HUES64 (cell line): ENCODE measurements around the gene SLC25A45.
A peak's percentile ranks its signal among the peaks of the same experiment; 100 is the strongest.
"Not testable (repeated sequence)": the region's sequence is repeated elsewhere in the genome, so short reads cannot be mapped to it uniquely, and the experiment has no call there.

Experiments
- H3K27ac ChIP-seq: 2 replicates; pipeline ENCODE4 v1.7.0; 2013; ENCODE audit warnings: low read depth, low read length, inconsistent platforms
- H3K27me3 ChIP-seq: 2 replicates; pipeline ENCODE4 v1.6.1; 2013; ENCODE audit warnings: mild to moderate bottlenecking, low read length; ENCODE audit not compliant: insufficient read depth
- H3K36me3 ChIP-seq: 2 replicates; pipeline ENCODE4 v1.6.1; 2013; ENCODE audit warnings: mild to moderate bottlenecking, low read length; ENCODE audit not compliant: insufficient read depth
- H3K4me1 ChIP-seq: 2 replicates; pipeline ENCODE4 v1.6.1; 2013; ENCODE audit warnings: mild to moderate bottlenecking, low read length, moderate library complexity; ENCODE audit not compliant: insufficient read depth
- H3K4me3 ChIP-seq: 2 replicates; pipeline ENCODE4 v1.5.1; 2013; ENCODE audit warnings: mild to moderate bottlenecking, low read length, moderate library complexity
- H3K9ac ChIP-seq: 2 replicates; pipeline ENCODE4 v1.6.1; 2013; ENCODE audit warnings: mild to moderate bottlenecking, low read depth, low read length
- H3K9me3 ChIP-seq: 2 replicates; pipeline ENCODE4 v1.6.1; 2013; ENCODE audit warnings: low read depth, low read length; ENCODE audit not compliant: insufficient read depth
- WGBS: fragments of 150-250, 120-280 bp; methylation state at CpG from one replicate; pipeline ENCODE4 v1.1.7; 2013; ENCODE audit warnings: missing lambda C conversion rate; 5-methylcytosine and 5-hydroxymethylcytosine counted together

Gene SLC25A45

DNA sequence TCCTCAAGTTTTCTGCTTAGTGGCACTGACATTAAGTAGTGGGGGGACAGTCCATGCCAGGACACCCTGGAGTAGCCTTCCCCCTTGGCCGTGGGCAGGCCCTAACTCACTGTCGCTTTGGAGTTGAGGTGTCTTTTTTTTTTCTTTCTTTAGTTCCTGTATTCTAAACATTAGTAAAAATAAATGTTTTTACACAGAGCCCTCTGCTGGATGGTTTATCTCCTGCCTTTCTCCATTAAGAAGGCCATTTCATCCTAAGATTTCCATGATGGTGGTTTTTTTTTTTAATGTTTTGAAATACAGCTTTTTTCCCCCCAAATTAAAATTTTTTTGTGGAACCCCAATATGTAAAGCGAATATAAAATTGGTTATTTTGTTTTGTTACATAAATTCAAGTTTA lies 29.7 kb downstream of the SLC25A45 start:
- no peak overlapping the region for H3K4me3 ChIP-seq
- no peaks in the 10 kb centered on the region for H3K9me3 ChIP-seq
- no peaks in the 10 kb centered on the region for H3K4me1 ChIP-seq
- H3K27me3 ChIP-seq, result peaks cover 29% of the 10 kb centered on the region
- no CpG with 5 or more reads among the region's 3 CpGs for WGBS
- H3K9ac ChIP-seq, result no peak overlapping the region
- H3K36me3 ChIP-seq, result peaks cover 54% of the 10 kb centered on the region
- no peak overlapping the region for H3K27ac ChIP-seq

DNA sequence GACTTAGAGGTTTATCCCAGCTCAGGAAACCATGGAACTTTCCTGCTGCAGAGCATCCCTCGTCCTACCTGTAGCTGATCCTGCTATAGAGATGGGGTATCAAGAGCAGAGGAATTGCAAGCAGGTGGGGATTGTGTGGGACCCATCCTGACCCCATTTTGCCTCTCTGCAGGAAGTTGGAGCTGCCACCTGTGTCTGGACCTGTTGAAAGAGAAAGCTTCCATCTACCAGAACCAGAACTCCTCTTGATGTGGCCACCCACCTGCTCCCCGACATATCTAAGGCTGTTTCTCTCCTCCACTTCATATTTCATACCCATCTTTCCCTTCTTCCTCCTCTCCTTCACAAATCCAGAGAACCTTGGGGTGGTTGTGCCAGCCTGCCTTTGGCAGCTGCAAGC lies 30.9 kb downstream of the SLC25A45 start:
- H3K36me3 ChIP-seq, result peaks cover 65% of the 10 kb centered on the region
- H3K27ac ChIP-seq, result no peak overlapping the region
- WGBS, result 93% methylated on average over 2 of the region's 2 CpGs
- no peak overlapping the region for H3K9ac ChIP-seq
- H3K27me3 ChIP-seq, result peaks cover 16% of the 10 kb centered on the region
- H3K4me1 ChIP-seq, result no peaks in the 10 kb centered on the region
- no peak overlapping the region for H3K4me3 ChIP-seq
- no peaks in the 10 kb centered on the region for H3K9me3 ChIP-seq

- WGBS, result 97% methylated on average over 3 of the region's 3 CpGs
- H3K36me3 ChIP-seq, result peaks cover 85% of the 10 kb centered on the region
- no peak overlapping the region for H3K4me3 ChIP-seq
- H3K4me1 ChIP-seq, result no peaks in the 10 kb centered on the region
- no peak overlapping the region for H3K27ac ChIP-seq
- no peaks in the 10 kb centered on the region for H3K9me3 ChIP-seq
- no peak overlapping the region for H3K9ac ChIP-seq
- no peaks in the 10 kb centered on the region for H3K27me3 ChIP-seq
These were observed 40.6 kb downstream of the SLC25A45 start for GRCh38 chr11:65341856-65342255.

- H3K4me1 ChIP-seq, result peaks cover 1% of the 10 kb centered on the region
- H3K9ac ChIP-seq, result no peak overlapping the region
- H3K27ac ChIP-seq, result no peak overlapping the region
- H3K36me3 ChIP-seq, result peaks cover 72% of the 10 kb centered on the region
- H3K9me3 ChIP-seq, result no peaks in the 10 kb centered on the region
- H3K27me3 ChIP-seq, result no peaks in the 10 kb centered on the region
- 97% methylated on average over 11 of the region's 11 CpGs for WGBS
- no peak overlapping the region for H3K4me3 ChIP-seq
These were observed 42.2 kb downstream of the SLC25A45 start for GRCh38 chr11:65340226-65340625.

DNA sequence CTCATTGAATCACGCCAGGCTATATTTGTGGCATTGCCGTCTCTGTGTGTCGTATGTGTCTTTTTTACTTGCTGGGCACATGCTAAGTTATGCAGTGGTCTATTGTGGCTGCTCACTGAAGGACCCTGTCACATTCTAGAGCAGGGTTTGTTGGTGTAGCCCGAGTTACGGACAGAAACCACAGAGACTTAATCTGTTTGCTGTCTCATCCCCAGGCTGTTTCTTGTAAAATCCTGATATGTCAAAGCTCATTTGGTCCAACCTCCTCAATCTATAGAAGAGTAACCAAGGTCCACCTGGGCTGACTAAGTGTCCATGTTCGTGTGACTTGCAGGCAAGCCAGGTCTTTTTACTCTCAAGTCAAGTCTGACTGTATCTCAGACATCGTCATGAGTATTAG lies 43.8 kb downstream of the SLC25A45 start:
- Histone ChIP-seq H3K36me3 (peaks cover 57% of the 10 kb centered on the region), H3K27ac (no peak overlapping the region), H3K9me3 (no peaks in the 10 kb centered on the region), H3K9ac (no peak overlapping the region), H3K4me1 (peaks cover 4% of the 10 kb centered on the region), H3K27me3 (no peaks in the 10 kb centered on the region), H3K4me3 (no peak overlapping the region)
- whole genome bisulfite sequencing, result 97% methylated on average over 7 of the region's 7 CpGs

- no peaks in the 10 kb centered on the region for H3K27me3 ChIP-seq
- 16% methylated on average over 5 of the region's 5 CpGs for WGBS
- H3K4me3 ChIP-seq, result peak overlapping the region; percentile 91
- H3K9me3 ChIP-seq, result no peaks in the 10 kb centered on the region
- peaks cover 19% of the 10 kb centered on the region for H3K36me3 ChIP-seq
- H3K9ac ChIP-seq, result peak overlapping the region; percentile 85
- no peak overlapping the region for H3K27ac ChIP-seq
- H3K4me1 ChIP-seq, result peaks cover 4% of the 10 kb centered on the region
These were observed 47.6 kb downstream of the SLC25A45 start for GRCh38 chr11:65334696-65335295.

DNA sequence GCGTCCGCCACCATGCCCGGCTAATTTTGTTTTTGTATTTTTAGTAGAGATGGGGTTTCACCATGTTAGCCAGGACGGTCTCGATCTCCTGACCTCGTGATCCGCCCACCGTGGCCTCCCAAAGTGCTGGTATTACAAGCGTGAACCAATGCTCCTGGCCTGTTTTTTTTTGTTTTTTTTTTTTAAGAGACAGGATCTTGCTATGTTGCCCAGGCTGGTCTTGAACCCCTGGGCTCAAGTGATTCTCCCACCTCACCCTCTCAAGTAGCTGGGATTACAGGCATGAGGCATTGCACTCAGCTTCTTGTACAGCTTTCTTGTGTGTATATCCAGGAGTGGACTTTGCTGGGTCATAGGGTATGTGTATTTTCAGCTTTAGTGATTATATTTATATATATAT lies 49.9 kb downstream of the SLC25A45 start:
- H3K9me3 ChIP-seq, H3K36me3 ChIP-seq, H3K4me1 ChIP-seq, H3K27me3 ChIP-seq, H3K27ac ChIP-seq, H3K9ac ChIP-seq, H3K4me3 ChIP-seq: not testable (repeated sequence)
- WGBS, result 97% methylated on average over 9 of the region's 9 CpGs

GRCh38 chr11:65330544-65330943 lies 51.9 kb downstream of the SLC25A45 start:
- peaks cover 4% of the 10 kb centered on the region for H3K4me1 ChIP-seq
- WGBS, result 97% methylated on average over 7 of the region's 7 CpGs
- H3K4me3 ChIP-seq, result no peak overlapping the region
- H3K9me3 ChIP-seq, result no peaks in the 10 kb centered on the region
- no peak overlapping the region for H3K9ac ChIP-seq
- H3K27me3 ChIP-seq, result no peaks in the 10 kb centered on the region
- H3K27ac ChIP-seq, result no peak overlapping the region
- no peaks in the 10 kb centered on the region for H3K36me3 ChIP-seq

GRCh38 chr11:65329944-65330403 lies 52.5 kb downstream of the SLC25A45 start:
- no peak overlapping the region for H3K9ac ChIP-seq
- no peaks in the 10 kb centered on the region for H3K27me3 ChIP-seq
- H3K27ac ChIP-seq, result no peak overlapping the region
- 26% methylated on average over 12 of the region's 13 CpGs for WGBS
- no peaks in the 10 kb centered on the region for H3K9me3 ChIP-seq
- H3K4me3 ChIP-seq, result no peak overlapping the region
- no peaks in the 10 kb centered on the region for H3K36me3 ChIP-seq
- peaks cover under 1% of the 10 kb centered on the region; the same call in 1 of the 2 replicates for H3K4me1 ChIP-seq

DNA sequence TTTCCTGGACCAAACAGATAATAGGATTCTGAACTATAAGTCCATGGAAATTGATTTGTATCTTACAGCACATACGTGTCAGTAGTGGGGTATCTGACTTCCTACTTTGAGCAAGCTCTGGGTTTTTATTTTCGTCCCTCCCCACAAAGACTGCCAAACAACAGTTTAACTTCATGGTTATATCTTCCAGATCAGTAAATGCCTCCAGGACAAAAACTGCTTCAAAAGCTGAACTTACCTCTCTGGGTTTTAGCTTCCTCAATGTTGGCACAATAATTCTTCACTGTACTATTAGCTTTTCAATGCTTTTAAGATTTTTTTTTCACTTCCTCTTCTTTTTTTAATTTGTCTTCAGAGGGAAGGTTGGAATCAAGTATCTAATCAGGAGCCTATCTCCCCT lies 53.0 kb downstream of the SLC25A45 start:
- H3K4me3 ChIP-seq, result no peak overlapping the region
- WGBS, result 84% methylated on average over 2 of the region's 2 CpGs
- H3K36me3 ChIP-seq, result no peaks in the 10 kb centered on the region
- H3K27me3 ChIP-seq, result no peaks in the 10 kb centered on the region
- no peak overlapping the region for H3K9ac ChIP-seq
- H3K4me1 ChIP-seq, result no peaks in the 10 kb centered on the region
- no peaks in the 10 kb centered on the region for H3K9me3 ChIP-seq
- H3K27ac ChIP-seq, result no peak overlapping the region

DNA sequence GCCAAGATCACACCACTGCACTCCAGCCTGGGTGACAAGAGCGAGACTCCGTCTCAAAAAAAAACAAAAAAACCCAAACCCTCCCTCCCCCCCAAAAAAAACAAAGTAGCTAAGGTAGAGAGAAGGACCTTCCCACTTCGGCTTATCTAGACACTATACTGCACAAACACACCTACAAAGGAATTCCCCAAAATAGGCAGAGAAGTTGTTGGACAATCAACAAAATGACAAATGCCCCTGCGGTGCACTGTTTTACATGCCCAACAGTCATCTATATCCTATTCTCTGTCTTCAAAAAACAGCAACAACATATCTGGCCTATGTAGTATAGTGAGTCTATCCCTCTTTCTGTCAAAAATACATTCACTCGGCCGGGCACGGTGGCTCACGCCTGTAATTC lies 55.4 kb downstream of the SLC25A45 start:
- Histone ChIP-seq H3K9me3 (no peaks in the 10 kb centered on the region), H3K4me3 (no peak overlapping the region), H3K27me3 (no peaks in the 10 kb centered on the region), H3K27ac (no peak overlapping the region), H3K36me3 (peaks cover 7% of the 10 kb centered on the region), H3K9ac (no peak overlapping the region), H3K4me1 (no peaks in the 10 kb centered on the region)
- 94% methylated on average over 8 of the region's 8 CpGs for WGBS

GRCh38 chr11:65325435-65325834 lies 57.0 kb downstream of the SLC25A45 start:
- Histone ChIP-seq H3K9me3 (no peaks in the 10 kb centered on the region), H3K4me1 (no peaks in the 10 kb centered on the region), H3K36me3 (peaks cover 23% of the 10 kb centered on the region), H3K9ac (no peak overlapping the region), H3K27me3 (no peaks in the 10 kb centered on the region), H3K4me3 (no peak overlapping the region), H3K27ac (no peak overlapping the region)
- 91% methylated on average over 4 of the region's 4 CpGs for WGBS
